Coronary artery (tissue), 2 donors: Measurements from ENCODE around the gene POU4F1.
A peak's percentile ranks its signal among the peaks of the same experiment; 100 is the strongest.

Experiments used
- DNase-seq: peaks from one replicate; pipeline ENCODE4 v3.0.0-alpha.2; 2017; ENCODE audit warnings: low spot score
- H3K27ac ChIP-seq, 2 donors: fragments of 200-600 bp; sonication (generic); one replicate each; pipeline ENCODE4 v1.5.1; 2016 to 2019
- H3K4me3 ChIP-seq: fragments of 200-600 bp; sonication (generic); 2 replicates; pipeline ENCODE4 v1.5.1; 2016; ENCODE audit warnings: mild to moderate bottlenecking, moderate library complexity
- TF ChIP-seq, protein P1 (sequence below): fragments of 200-600 bp; sonication (generic); IDR thresholded peaks from one replicate; pipeline ENCODE4 v1.5.1; 2019; ENCODE audit warnings: antibody characterized with exemption

POU4F1 gene

GRCh38 chr13:78611040-78611439 lies 7.7 kb upstream of the POU4F1 start:
- Histone ChIP-seq H3K27ac (no peak overlapping the region), H3K4me3 (no peak overlapping the region)
- no peak for DNase-seq
- TF ChIP-seq, protein P1, sequence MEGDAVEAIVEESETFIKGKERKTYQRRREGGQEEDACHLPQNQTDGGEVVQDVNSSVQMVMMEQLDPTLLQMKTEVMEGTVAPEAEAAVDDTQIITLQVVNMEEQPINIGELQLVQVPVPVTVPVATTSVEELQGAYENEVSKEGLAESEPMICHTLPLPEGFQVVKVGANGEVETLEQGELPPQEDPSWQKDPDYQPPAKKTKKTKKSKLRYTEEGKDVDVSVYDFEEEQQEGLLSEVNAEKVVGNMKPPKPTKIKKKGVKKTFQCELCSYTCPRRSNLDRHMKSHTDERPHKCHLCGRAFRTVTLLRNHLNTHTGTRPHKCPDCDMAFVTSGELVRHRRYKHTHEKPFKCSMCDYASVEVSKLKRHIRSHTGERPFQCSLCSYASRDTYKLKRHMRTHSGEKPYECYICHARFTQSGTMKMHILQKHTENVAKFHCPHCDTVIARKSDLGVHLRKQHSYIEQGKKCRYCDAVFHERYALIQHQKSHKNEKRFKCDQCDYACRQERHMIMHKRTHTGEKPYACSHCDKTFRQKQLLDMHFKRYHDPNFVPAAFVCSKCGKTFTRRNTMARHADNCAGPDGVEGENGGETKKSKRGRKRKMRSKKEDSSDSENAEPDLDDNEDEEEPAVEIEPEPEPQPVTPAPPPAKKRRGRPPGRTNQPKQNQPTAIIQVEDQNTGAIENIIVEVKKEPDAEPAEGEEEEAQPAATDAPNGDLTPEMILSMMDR: no peak

- Histone ChIP-seq H3K4me3 (no peak overlapping the region), H3K27ac (no peak overlapping the region)
- TF ChIP-seq, protein P1: no peak
- DNase-seq: no peak
Observed at GRCh38 chr13:78610381-78610883, 7.1 kb upstream of the POU4F1 start.

GRCh38 chr13:78609464-78610205 lies 6.3 kb upstream of the POU4F1 start:
- Histone ChIP-seq H3K27ac (no peak overlapping the region), H3K4me3 (peak overlapping the region; percentile 73)
- TF ChIP-seq, protein P1: no peak
- no peak for DNase-seq

- no peak for DNase-seq
Observed at GRCh38 chr13:78608688-78609463, 5.5 kb upstream of the POU4F1 start.

DNA sequence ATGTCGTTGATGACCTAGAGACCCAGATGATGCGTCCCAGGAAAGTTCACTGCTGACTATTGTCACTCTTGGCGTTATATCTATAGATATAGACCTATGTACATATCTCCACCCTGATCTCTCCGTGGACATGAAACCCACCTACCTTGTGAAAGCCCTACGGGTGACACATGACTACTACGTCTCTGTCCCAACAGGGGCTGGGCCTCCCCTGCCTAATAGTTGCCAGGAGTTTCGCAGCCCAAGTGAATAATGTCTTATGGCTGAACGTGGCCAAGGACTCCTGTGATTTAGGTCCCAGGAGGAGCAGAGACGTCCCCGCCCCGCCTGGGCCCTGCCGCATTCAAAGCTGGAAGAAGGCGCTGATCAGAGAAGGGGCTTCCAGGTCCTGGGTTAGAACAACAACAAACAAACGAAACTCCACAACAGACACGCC lies 4.9 kb upstream of the POU4F1 start:
- Histone ChIP-seq H3K4me3 (peak overlapping the region; percentile 73), H3K27ac (no peak overlapping the region)
- DNase-seq: no peak
- TF ChIP-seq, protein P1: no peak

More at GRCh38 chr13:78608688-78609463, 5.5 kb upstream of the POU4F1 start:
- TF ChIP-seq, protein P1: no peak
- Histone ChIP-seq H3K27ac (no peak overlapping the region), H3K4me3 (peak overlapping the region; percentile 73)

GRCh38 chr13:78607409-78608251 lies 4.3 kb upstream of the POU4F1 start:
- DNase-seq: no peak
- TF ChIP-seq, protein P1: no peak
- Histone ChIP-seq H3K4me3 (peak overlapping the region; percentile 43), H3K27ac (no peak overlapping the region)
